Ascending aorta (tissue), 2 donors: ENCODE measurements around the gene AFAP1L2. TPM values are rescaled to one million over a fixed set of nuclear protein-coding genes. Genes with fewer than 3 reads are reported as not detected.

Experiments used
- DNase-seq, 2 donors: peaks; one replicate each; pipeline ENCODE4 v3.0.0-alpha.2; 2019; ENCODE audit warnings: low spot score in 2 of 2
- H3K27ac ChIP-seq, 2 donors: fragments of 200-600 bp; sonication (generic); one replicate each; pipeline ENCODE4 v1.5.1; 2016 to 2017; ENCODE audit warnings: mild to moderate bottlenecking in 1 of 2
- H3K27me3 ChIP-seq: fragments of 200-600 bp; sonication (generic); one replicate; pipeline ENCODE4 v1.5.1; 2017
- H3K36me3 ChIP-seq, 2 donors: fragments of 200-600 bp; sonication (generic); one replicate each; pipeline ENCODE4 v1.5.1; 2016
- H3K4me1 ChIP-seq, 2 donors: fragments of 200-600 bp; sonication (generic); one replicate each; pipeline ENCODE4 v1.5.1; 2016 to 2017; ENCODE audit warnings: mild to moderate bottlenecking in 1 of 2
- H3K4me3 ChIP-seq, 2 donors: fragments of 200-600 bp; sonication (generic); one replicate each; pipeline ENCODE4 v1.5.1; 2016 to 2017; ENCODE audit warnings: mild to moderate bottlenecking in 1 of 2
- H3K9me3 ChIP-seq, 2 donors: fragments of 200-600 bp; sonication (generic); one replicate each; pipeline ENCODE4 v1.5.1; 2016
- intact Hi-C: fragments of 100-400 bp; cut with DNase I; formaldehyde crosslinking; loops from one replicate; pipeline ENCODE4 v1.15.1; 2023
- total RNA-seq: library from RNA; depleted of rRNA; stranded (reverse); fragments of >200 nt; gene quantifications from one replicate; pipeline ENCODE4 v1.1.0, GENCODE V29; 2016
- TF ChIP-seq, protein P1 (sequence below), 3 experiments: fragments of 200-600 bp in 2 of 3; fragments of 450-650 bp in 1 of 3; sonication (generic) in 2 of 3; IDR thresholded peaks; one replicate each; pipeline ENCODE4 v1.5.1; 2016 to 2019; ENCODE audit warnings: antibody characterized with exemption in 3 of 3, mild to moderate bottlenecking in 1 of 3, moderate library complexity in 1 of 3

AFAP1L2 gene
- total RNA-seq, 1 donor from 2014 or later, result 30.4 TPM

DNA sequence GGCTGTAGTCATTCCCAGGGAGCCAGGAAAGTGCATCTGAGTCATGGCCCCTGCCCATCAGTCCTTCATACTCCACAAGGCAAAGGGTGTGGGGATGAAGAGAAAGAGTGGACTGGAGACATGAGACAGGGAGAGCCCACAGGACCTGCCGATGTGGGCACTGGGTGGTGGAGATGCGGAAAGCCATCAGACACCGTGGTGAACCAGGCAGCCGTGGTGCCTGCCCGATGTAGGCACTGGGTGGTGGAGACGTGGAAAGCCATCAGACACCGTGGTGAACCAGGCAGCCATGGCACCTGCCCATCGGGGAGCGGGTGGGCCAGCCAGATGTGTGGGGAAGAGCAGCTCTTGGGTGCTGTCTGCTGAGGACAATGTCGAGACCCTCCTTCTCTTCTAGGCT lies 58.6 kb downstream of the AFAP1L2 start:
- H3K4me3 ChIP-seq, result no peak overlapping the region
- H3K9me3 ChIP-seq, result no peaks in the 10 kb centered on the region
- TF ChIP-seq, protein P1, sequence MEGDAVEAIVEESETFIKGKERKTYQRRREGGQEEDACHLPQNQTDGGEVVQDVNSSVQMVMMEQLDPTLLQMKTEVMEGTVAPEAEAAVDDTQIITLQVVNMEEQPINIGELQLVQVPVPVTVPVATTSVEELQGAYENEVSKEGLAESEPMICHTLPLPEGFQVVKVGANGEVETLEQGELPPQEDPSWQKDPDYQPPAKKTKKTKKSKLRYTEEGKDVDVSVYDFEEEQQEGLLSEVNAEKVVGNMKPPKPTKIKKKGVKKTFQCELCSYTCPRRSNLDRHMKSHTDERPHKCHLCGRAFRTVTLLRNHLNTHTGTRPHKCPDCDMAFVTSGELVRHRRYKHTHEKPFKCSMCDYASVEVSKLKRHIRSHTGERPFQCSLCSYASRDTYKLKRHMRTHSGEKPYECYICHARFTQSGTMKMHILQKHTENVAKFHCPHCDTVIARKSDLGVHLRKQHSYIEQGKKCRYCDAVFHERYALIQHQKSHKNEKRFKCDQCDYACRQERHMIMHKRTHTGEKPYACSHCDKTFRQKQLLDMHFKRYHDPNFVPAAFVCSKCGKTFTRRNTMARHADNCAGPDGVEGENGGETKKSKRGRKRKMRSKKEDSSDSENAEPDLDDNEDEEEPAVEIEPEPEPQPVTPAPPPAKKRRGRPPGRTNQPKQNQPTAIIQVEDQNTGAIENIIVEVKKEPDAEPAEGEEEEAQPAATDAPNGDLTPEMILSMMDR (IDR thresholded peaks at IDR 0.05), result no peak
- intact Hi-C loops, result no loop called here
- no peaks in the 10 kb centered on the region for H3K36me3 ChIP-seq
- no peak for DNase-seq
- no peaks in the 10 kb centered on the region for H3K27me3 ChIP-seq
- peaks cover 0 to 12% of the 10 kb centered on the region in 2 donors for H3K4me1 ChIP-seq
- no peak overlapping the region for H3K27ac ChIP-seq

GRCh38 chr10:114343623-114344505 lies 60.4 kb downstream of the AFAP1L2 start:
- H3K9me3 ChIP-seq, result no peaks in the 10 kb centered on the region
- DNase-seq, result no peak
- H3K36me3 ChIP-seq, result peaks cover 0 to 6% of the 10 kb centered on the region in 2 donors
- TF ChIP-seq, protein P1 (IDR thresholded peaks at IDR 0.05), result no peak
- H3K27me3 ChIP-seq, result no peaks in the 10 kb centered on the region
- H3K4me3 ChIP-seq, result no peak overlapping the region
- H3K27ac ChIP-seq, result peak overlapping the region; percentile 73 to 78
- peaks cover 0 to 9% of the 10 kb centered on the region in 2 donors for H3K4me1 ChIP-seq
- intact Hi-C loops, result no loop called here

DNA sequence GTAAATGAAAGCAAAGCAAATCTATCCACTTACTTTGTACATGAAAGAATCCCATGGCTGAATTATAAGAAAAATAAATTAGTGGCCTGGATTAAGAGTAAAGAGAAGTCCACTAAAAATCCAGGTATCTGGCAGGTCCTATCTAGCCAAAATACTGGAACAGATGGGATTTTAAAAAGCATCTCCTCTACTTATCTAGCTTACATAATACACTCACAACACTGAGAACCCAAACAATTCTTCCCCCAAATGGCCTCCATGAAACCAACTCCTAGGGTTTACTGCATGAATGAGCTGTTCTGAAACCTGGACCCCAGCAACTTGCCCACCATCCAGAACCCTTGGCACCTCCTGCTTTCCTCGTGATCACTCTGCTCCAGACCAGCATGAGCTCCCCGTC lies 61.3 kb downstream of the AFAP1L2 start:
- Histone ChIP-seq H3K36me3 (peaks cover 0 to 6% of the 10 kb centered on the region in 2 donors), H3K9me3 (no peaks in the 10 kb centered on the region), H3K4me1 (peaks cover 0 to 9% of the 10 kb centered on the region in 2 donors), H3K4me3 (no peak overlapping the region), H3K27me3 (no peaks in the 10 kb centered on the region), H3K27ac (peak overlapping the region in 1 of 2 donors; percentile 73)
- DNase-seq, result no peak
- TF ChIP-seq, protein P1 (IDR thresholded peaks at IDR 0.05), result no peak
- intact Hi-C loops, result no loop called here

- no peak overlapping the region for H3K27ac ChIP-seq
- no peaks in the 10 kb centered on the region for H3K9me3 ChIP-seq
- no peaks in the 10 kb centered on the region for H3K27me3 ChIP-seq
- peaks cover 0 to 9% of the 10 kb centered on the region in 2 donors for H3K4me1 ChIP-seq
- peaks cover 0 to 6% of the 10 kb centered on the region in 2 donors for H3K36me3 ChIP-seq
- DNase-seq, result no peak
- TF ChIP-seq, protein P1 (IDR thresholded peaks at IDR 0.05), result no peak
- intact Hi-C loops, result no loop called here
- no peak overlapping the region for H3K4me3 ChIP-seq
Observed at GRCh38 chr10:114340816-114341215, 63.5 kb downstream of the AFAP1L2 start.

DNA sequence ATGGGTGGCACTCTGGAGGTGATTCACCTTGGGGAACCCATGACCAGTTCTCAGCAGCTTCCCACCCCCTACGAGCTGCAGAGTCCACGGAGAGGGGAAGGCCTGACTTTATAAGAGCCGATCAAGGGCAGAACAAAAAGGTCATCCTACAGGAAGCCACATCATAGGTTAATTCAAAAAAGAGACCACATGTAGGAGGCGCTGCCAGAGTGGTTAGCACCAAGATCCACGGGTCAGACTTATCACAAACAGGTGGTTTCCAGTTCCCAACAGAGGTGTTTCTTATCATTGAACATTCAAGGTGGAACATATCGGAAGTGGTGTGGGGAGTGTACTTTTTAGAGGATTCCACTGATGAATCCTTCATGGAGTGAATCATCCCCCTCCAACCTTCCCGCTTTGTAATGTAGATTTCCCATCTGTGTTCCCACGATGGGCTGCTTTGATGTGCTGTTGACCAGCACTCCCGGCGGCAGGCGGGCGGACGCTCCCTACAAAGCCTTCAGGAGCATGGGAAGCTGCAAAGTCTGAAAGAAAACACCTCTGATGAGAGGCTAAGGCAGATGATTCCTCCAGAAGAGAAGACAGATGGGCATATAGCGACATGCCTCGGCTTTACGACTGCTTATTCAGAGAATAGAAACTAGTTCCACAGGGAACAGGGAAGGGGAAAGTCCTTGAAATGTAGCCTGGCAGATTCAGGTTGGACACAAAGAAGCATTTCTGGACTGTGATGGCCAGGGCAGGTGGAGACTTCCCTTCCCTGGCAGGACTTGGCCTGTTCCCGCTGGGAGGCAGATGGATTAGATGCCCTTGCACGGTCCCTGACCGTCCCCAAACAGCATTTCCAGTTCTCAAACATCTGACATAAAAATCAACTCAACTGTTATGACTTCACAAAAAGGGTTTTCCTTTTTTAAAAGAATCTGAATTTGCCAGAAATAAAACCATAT lies 66.5 kb downstream of the AFAP1L2 start:
- TF ChIP-seq, protein P1 (IDR thresholded peaks at IDR 0.05), result no peak
- Histone ChIP-seq H3K4me3 (no peak overlapping the region), H3K36me3 (peaks cover 0 to 6% of the 10 kb centered on the region in 2 donors), H3K27ac (no peak overlapping the region), H3K4me1 (peaks cover 4 to 15% of the 10 kb centered on the region in 2 donors), H3K27me3 (no peaks in the 10 kb centered on the region), H3K9me3 (no peaks in the 10 kb centered on the region)
- intact Hi-C loops, result no loop called here
- DNase-seq, result no peak
